Spleen (tissue), 11 donors: ENCODE measurements around the gene CPA5. TPM values are rescaled to one million over a fixed set of nuclear protein-coding genes. Genes with fewer than 3 reads are reported as not detected.

ENCODE experiments used
- DNase-seq: peaks from one replicate; pipeline ENCODE4 v3.0.0-alpha.2; 2020
- H3K27ac ChIP-seq, 8 donors: fragments of 200-600 bp; sonication (generic) in 7 of 8; 1 replicate in 4 of 8; 2 replicates in 4 of 8; pipeline versions ENCODE4 v1.5.0 to v1.8.0; 2016 to 2021; ENCODE audit warnings: inconsistent platforms in 4 of 8, mild to moderate bottlenecking in 4 of 8, moderate library complexity in 1 of 8
- H3K27me3 ChIP-seq, 7 donors: fragments of 200-600 bp; sonication (generic) in 6 of 7; replicated peaks in 1 of 7; 1 replicate in 4 of 7; 2 replicates in 3 of 7; pipeline versions ENCODE4 v1.5.0 to v1.8.0; 2016 to 2021; ENCODE audit warnings: inconsistent platforms in 3 of 7, mild to moderate bottlenecking in 1 of 7
- H3K36me3 ChIP-seq, 6 donors: fragments of 200-600 bp; sonication (generic) in 5 of 6; 1 replicate in 4 of 6; 2 replicates in 2 of 6; pipeline versions ENCODE4 v1.5.0 to v1.8.0; 2016 to 2021; ENCODE audit warnings: inconsistent platforms in 2 of 6
- H3K4me1 ChIP-seq, 6 donors: fragments of 200-600 bp; sonication (generic) in 5 of 6; 1 replicate in 3 of 6; 2 replicates in 3 of 6; pipeline versions ENCODE4 v1.5.0 to v1.8.0; 2016 to 2021; ENCODE audit warnings: inconsistent platforms in 3 of 6
- H3K4me3 ChIP-seq, 8 donors: fragments of 200-600 bp; sonication (generic) in 7 of 8; 1 replicate in 4 of 8; 2 replicates in 4 of 8; pipeline versions ENCODE4 v1.5.0 to v1.8.0; 2016 to 2021; ENCODE audit warnings: inconsistent platforms in 4 of 8, mild to moderate bottlenecking in 4 of 8, moderate library complexity in 2 of 8
- H3K9me3 ChIP-seq, 8 donors: fragments of 200-600 bp; sonication (generic) in 7 of 8; 1 replicate in 4 of 8; 2 replicates in 4 of 8; pipeline versions ENCODE4 v1.5.0 to v1.8.0; 2016 to 2021; ENCODE audit warnings: inconsistent platforms in 4 of 8
- CTCF ChIP-seq, 11 experiments: fragments of 200-600 bp in 7 of 11; fragments of 450-650 bp in 4 of 11; sonication (generic) in 4 of 11; IDR thresholded peaks in 8 of 11; conservative IDR thresholded peaks in 3 of 11; 1 replicate in 7 of 11; 2 replicates in 4 of 11; pipeline versions ENCODE4 v1.4.0 to v1.8.0; 2016 to 2021; ENCODE audit warnings: antibody characterized with exemption in 11 of 11, inconsistent platforms in 4 of 11, mild to moderate bottlenecking in 1 of 11
- POLR2A ChIP-seq, 3 donors: fragments of 450-650 bp; IDR thresholded peaks; one replicate each; pipeline ENCODE4 v1.5.1; 2017; ENCODE audit warnings: antibody characterized with exemption in 3 of 3, mild to moderate bottlenecking in 1 of 3
- POLR2AphosphoS5 ChIP-seq, 3 donors: sonication (generic); formaldehyde crosslinking; IDR thresholded peaks; one replicate each; pipeline ENCODE4 v1.5.1; 2017; ENCODE audit warnings: antibody characterized with exemption in 3 of 3
- WGBS, 5 donors: extraction: QIAGEN DNeasy Blood & Tissue Kit in 3 of 5; methylation state at CpG; one replicate each; pipeline versions ENCODE4 v1.1.5 to v1.1.7; 2013 to 2018; 5-methylcytosine and 5-hydroxymethylcytosine counted together
- intact Hi-C: fragments of 100-400 bp; cut with DNase I; formaldehyde crosslinking; loops from one replicate; pipeline ENCODE4 v1.15.0; 2023; ENCODE audit warnings: low total_unique reads
- polyA plus RNA-seq, 3 donors: library from polyadenylated mRNA; stranded (reverse); fragments of 200-250 nt; gene quantifications; one replicate each; pipeline ENCODE4 v1.2.1, GENCODE V29; 2013
- total RNA-seq, 7 donors: library from RNA; depleted of rRNA in 3 of 7; stranded (reverse); fragments of >200 nt in 3 of 7; fragmentation: NEBNext Ultra II Directional in 4 of 7; extraction: Animal tissue kit (Norgen Biotek cat#: 25700) in 4 of 7; gene quantifications; one replicate each; pipeline versions ENCODE4 v1.1.0 to v1.2.1, GENCODE V29; 2016 to 2021
- donor health status: healthy with polysubstance abuse.
- donor health status: DM: no; HTN: no; CAD: no; lungs with moderate emphysema.
- donor health status: DM: no; HTN: no; CAD: no.
- donor health status: Bipolar disorder and iron deficiency.
- donor health status: healthy.
- donor health status: DM: no; HTN: no; CAD: no.
- donor health status: DM: yes; HTN: yes; CAD: no.

The CPA5 gene
- total and polyA plus RNA-seq, 10 donors: 0.26 to 3.6 (median 0.45) TPM; not detected in 6

DNA sequence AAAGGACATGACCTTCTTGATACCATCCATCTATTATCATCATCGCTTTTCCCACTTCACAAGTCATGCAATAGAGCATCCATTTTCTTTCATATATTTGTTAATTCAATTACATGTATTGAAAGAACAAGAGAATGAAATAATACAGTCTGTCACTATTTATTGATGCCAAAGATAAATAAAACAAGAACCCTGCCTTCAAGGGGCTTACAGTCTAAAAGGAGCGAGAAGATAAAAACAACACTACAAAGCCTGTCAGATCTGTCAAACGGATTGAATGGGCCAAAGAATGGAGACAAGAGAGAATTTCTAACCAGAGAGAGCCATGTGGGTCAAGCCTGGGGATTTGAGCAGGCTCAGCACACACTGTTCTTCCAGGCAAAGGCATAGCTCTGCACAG is 15.9 kb downstream of the CPA5 start:
- Histone ChIP-seq H3K4me3 (no peak overlapping the region), H3K27ac (no peak overlapping the region), H3K36me3 (no peaks in the 10 kb centered on the region), H3K9me3 (peaks cover 0 to 24% (median 15%) of the 10 kb centered on the region in 8 donors), H3K4me1 (peaks cover 0 to 8% (median 0%) of the 10 kb centered on the region in 6 donors), H3K27me3 (no peaks in the 10 kb centered on the region)
- TF ChIP-seq POLR2AphosphoS5 (IDR thresholded peaks at IDR 0.05) (no peak), POLR2A (IDR thresholded peaks at IDR 0.05) (no peak), CTCF (IDR thresholded peaks at IDR 0.05 in 8 of 11, conservative IDR thresholded peaks at IDR 0.05 in 3 of 11) (no peak)
- 90 to 98% (median 92%) methylated on average over 3 of the region's 3 CpGs for WGBS, 5 donors
- intact Hi-C loops: no loop called here
- no peak for DNase-seq

DNA sequence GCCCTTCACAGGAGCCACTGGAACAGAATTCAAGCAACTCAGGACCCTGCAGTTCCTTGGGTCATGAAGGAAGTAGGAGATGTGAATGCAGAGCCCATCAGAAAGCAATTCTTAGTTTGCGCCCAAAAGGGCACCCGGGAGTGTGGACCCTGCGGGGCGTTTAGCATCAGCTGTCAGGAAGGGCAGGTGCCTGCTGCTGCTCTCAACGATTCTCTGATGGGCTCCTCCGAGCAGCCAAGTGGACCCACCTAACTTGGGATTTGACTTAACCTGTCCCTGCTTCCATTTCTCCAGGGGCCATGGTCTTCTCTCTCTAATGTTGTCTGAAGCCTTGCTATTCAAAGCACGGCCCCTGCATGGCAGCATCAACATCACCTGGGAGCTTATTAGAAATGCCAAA is 17.1 kb downstream of the CPA5 start:
- H3K27me3 ChIP-seq: no peaks in the 10 kb centered on the region
- H3K4me3 ChIP-seq: no peak overlapping the region
- TF ChIP-seq POLR2A (IDR thresholded peaks at IDR 0.05) (no peak), POLR2AphosphoS5 (IDR thresholded peaks at IDR 0.05) (no peak)
- no peak for DNase-seq
- no peaks in the 10 kb centered on the region for H3K36me3 ChIP-seq
- no peak overlapping the region for H3K27ac ChIP-seq
- WGBS, 5 donors: 88 to 97% (median 93%) methylated on average over 7 of the region's 7 CpGs
- peaks cover 0 to 24% (median 15%) of the 10 kb centered on the region in 8 donors for H3K9me3 ChIP-seq
- intact Hi-C loops: no loop called here
- H3K4me1 ChIP-seq: peaks cover 0 to under 1% (median 0%) of the 10 kb centered on the region in 6 donors

DNA sequence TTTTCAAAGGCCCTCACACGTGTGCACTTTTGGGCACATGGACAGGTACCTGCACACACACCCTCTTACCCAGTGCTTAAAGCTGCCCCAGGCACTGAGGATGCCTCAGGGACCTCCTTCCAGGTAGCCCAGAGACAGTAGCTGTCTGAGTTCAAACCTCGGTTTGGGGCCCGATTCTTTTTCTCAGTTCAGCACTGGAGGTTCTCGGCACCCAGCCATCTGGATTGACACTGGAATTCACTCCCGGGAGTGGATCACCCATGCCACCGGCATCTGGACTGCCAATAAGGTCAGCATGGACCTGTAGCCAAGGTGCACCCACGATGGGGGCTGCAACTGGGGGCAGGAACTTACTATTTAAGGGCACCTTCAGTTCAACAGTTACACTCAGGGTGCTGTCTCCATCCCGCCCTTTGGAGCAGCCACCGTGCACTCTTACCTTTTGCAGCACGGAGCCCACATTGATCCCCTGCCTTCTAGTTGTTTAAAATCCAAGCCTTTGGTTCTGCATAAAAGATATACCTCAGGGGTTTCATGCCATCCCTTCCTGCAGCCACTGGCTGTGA is 17.7 kb downstream of the CPA5 start:
- no peaks in the 10 kb centered on the region for H3K27me3 ChIP-seq
- H3K36me3 ChIP-seq: no peaks in the 10 kb centered on the region
- WGBS, 5 donors: 93 to 97% (median 93%) methylated on average over 8 to 10 of the region's 10 CpGs
- no peak for TF ChIP-seq POLR2AphosphoS5 (IDR thresholded peaks at IDR 0.05)
- TF ChIP-seq CTCF (IDR thresholded peaks at IDR 0.05 in 8 of 11, conservative IDR thresholded peaks at IDR 0.05 in 3 of 11): no peak
- TF ChIP-seq POLR2A (IDR thresholded peaks at IDR 0.05): no peak
- H3K4me1 ChIP-seq: no peaks in the 10 kb centered on the region
- intact Hi-C loops: no loop called here
- no peak overlapping the region for H3K27ac ChIP-seq
- no peak for DNase-seq
- H3K4me3 ChIP-seq: no peak overlapping the region
- H3K9me3 ChIP-seq: peaks cover 0 to 24% (median 15%) of the 10 kb centered on the region in 8 donors

DNA sequence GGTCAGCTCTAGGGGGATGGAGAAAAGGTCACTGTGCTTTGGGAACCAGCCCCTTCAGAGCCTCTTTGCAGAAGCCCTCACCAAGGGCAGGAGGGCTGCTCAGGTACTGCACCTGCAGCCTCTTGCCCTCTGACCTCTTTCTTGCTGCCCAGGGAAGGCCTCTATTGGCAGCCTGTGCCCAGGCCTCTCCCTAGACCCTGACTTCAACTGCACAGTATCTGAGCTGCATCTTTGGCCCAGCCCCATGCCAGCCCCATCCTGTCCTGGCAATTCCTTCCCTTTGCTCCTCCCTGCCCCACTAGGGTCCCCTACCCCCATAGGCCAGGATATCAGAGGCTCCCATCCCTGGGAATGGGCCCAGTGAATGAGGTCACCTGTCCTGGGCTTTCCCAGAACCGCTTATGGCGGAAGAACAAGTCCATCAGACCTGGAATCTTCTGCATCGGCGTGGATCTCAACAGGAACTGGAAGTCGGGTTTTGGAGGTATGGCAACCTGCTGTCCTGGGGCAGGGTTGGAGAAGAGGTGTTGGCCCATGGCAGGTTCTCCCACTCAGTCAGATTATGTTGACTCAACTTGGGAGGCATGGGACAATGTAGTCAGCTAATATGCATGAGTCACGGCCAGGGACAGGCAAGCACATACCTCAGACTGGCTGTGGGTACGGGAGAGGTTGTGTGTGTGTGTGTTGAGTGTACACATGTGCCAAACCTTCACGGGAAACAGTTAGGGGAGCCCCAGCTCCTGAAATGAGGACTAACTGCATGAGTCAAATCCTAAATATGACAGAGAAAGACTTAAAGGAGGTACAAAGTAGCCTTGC is 18.6 kb downstream of the CPA5 start:
- DNase-seq: no peak
- no peak for TF ChIP-seq CTCF (IDR thresholded peaks at IDR 0.05 in 8 of 11, conservative IDR thresholded peaks at IDR 0.05 in 3 of 11)
- TF ChIP-seq POLR2A (IDR thresholded peaks at IDR 0.05): no peak
- no peak for TF ChIP-seq POLR2AphosphoS5 (IDR thresholded peaks at IDR 0.05)
- no peaks in the 10 kb centered on the region for H3K36me3 ChIP-seq
- no peak overlapping the region for H3K4me3 ChIP-seq
- H3K9me3 ChIP-seq: peaks cover 0 to 24% (median 15%) of the 10 kb centered on the region in 8 donors
- peaks cover 0 to 8% (median under 1%) of the 10 kb centered on the region in 6 donors for H3K4me1 ChIP-seq
- H3K27me3 ChIP-seq: no peaks in the 10 kb centered on the region
- WGBS, 5 donors: 80 to 95% (median 87%) methylated on average over 8 of the region's 8 CpGs
- intact Hi-C loops: no loop called here
- H3K27ac ChIP-seq: no peak overlapping the region
